Vagina (tissue), 2 donors: ENCODE results near the gene CHRM5. TPM values are rescaled to one million over a fixed set of nuclear protein-coding genes. Genes with fewer than 3 reads are reported as not detected.

ENCODE experiments used
- DNase-seq, 2 donors: peaks; one replicate each; pipeline ENCODE4 v3.0.0-alpha.2; 2017; ENCODE audit errors: extremely low spot score in 2 of 2
- H3K27ac ChIP-seq: fragments of 200-600 bp; sonication (generic); one replicate; pipeline ENCODE4 v1.5.1; 2019
- H3K27me3 ChIP-seq: fragments of 200-600 bp; sonication (generic); one replicate; pipeline ENCODE4 v1.5.1; 2019
- H3K36me3 ChIP-seq, 2 donors: fragments of 200-600 bp; sonication (generic); one replicate each; pipeline ENCODE4 v1.5.1; 2017 to 2019
- H3K4me1 ChIP-seq: fragments of 200-600 bp; sonication (generic); one replicate; pipeline ENCODE4 v1.5.1; 2019
- H3K4me3 ChIP-seq, 2 donors: fragments of 200-600 bp; sonication (generic); 1 replicate in 1 of 2; 2 replicates in 1 of 2; pipeline ENCODE4 v1.5.1; 2016 to 2019
- H3K9me3 ChIP-seq: fragments of 200-600 bp; sonication (generic); one replicate; pipeline ENCODE4 v1.5.1; 2019
- POLR2A ChIP-seq, 2 donors: fragments of 450-650 bp; IDR thresholded peaks; one replicate each; pipeline ENCODE4 v1.6.1; 2017; ENCODE audit warnings: antibody characterized with exemption in 2 of 2, mild to moderate bottlenecking in 2 of 2, moderate library complexity in 2 of 2
- POLR2AphosphoS5 ChIP-seq, 2 donors: sonication (generic); formaldehyde crosslinking; IDR thresholded peaks; one replicate each; pipeline ENCODE4 v1.9.0; 2017; ENCODE audit warnings: antibody characterized with exemption in 2 of 2, mild to moderate bottlenecking in 2 of 2, low read depth in 1 of 2; ENCODE audit not compliant: insufficient read depth in 1 of 2
- intact Hi-C: fragments of 100-400 bp; cut with DNase I; formaldehyde crosslinking; loops from one replicate; pipeline ENCODE4 v1.15.1; 2023
- total RNA-seq: library from RNA; depleted of rRNA; stranded (reverse); fragments of >200 nt; gene quantifications from one replicate; pipeline ENCODE4 v1.2.3, GENCODE V29; 2016
- TF ChIP-seq, protein P1 (sequence below), 3 experiments: fragments of 450-650 bp in 2 of 3; fragments of 200-600 bp in 1 of 3; sonication (generic) in 1 of 3; IDR thresholded peaks; one replicate each; pipeline ENCODE4 v1.5.1; 2017 to 2019; ENCODE audit warnings: antibody characterized with exemption in 3 of 3, mild to moderate bottlenecking in 2 of 3, moderate library complexity in 2 of 3

CHRM5 gene
- total RNA-seq, 1 donor from 2014 or later: not detected

DNA sequence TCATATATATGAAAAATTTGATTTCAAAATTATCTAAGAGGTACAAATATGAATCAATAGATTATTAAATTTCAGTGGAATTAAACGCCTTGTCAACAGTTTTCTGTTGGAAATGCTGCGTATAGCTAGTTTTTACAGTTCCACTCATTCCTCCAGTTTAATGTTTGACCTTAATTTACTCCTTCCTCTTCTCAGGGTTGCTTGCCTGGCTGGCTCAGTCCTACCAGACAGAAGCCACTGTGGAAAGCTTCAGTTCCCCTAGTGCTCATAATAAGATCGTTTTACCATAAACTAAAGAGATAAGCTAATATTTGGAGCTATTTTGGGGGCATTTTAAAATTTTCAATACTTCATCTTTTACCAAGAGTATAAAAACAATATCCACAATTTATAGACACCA lies 110.6 kb downstream of the CHRM5 start:
- Histone ChIP-seq H3K4me1 (peaks cover 4% of the 10 kb centered on the region), H3K36me3 (peaks cover 0 to 6% of the 10 kb centered on the region in 2 donors), H3K4me3 (no peak overlapping the region), H3K27me3 (no peaks in the 10 kb centered on the region), H3K9me3 (no peaks in the 10 kb centered on the region), H3K27ac (no peak overlapping the region)
- no peak for DNase-seq
- TF ChIP-seq, protein P1, sequence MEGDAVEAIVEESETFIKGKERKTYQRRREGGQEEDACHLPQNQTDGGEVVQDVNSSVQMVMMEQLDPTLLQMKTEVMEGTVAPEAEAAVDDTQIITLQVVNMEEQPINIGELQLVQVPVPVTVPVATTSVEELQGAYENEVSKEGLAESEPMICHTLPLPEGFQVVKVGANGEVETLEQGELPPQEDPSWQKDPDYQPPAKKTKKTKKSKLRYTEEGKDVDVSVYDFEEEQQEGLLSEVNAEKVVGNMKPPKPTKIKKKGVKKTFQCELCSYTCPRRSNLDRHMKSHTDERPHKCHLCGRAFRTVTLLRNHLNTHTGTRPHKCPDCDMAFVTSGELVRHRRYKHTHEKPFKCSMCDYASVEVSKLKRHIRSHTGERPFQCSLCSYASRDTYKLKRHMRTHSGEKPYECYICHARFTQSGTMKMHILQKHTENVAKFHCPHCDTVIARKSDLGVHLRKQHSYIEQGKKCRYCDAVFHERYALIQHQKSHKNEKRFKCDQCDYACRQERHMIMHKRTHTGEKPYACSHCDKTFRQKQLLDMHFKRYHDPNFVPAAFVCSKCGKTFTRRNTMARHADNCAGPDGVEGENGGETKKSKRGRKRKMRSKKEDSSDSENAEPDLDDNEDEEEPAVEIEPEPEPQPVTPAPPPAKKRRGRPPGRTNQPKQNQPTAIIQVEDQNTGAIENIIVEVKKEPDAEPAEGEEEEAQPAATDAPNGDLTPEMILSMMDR (IDR thresholded peaks at IDR 0.05): no peak
- TF ChIP-seq POLR2AphosphoS5 (IDR thresholded peaks at IDR 0.05; ENCODE audit: insufficient read depth in 1 of 2, low read depth in 1 of 2): no peak
- no peak for TF ChIP-seq POLR2A (IDR thresholded peaks at IDR 0.05)
- intact Hi-C loops: no loop called here

DNA sequence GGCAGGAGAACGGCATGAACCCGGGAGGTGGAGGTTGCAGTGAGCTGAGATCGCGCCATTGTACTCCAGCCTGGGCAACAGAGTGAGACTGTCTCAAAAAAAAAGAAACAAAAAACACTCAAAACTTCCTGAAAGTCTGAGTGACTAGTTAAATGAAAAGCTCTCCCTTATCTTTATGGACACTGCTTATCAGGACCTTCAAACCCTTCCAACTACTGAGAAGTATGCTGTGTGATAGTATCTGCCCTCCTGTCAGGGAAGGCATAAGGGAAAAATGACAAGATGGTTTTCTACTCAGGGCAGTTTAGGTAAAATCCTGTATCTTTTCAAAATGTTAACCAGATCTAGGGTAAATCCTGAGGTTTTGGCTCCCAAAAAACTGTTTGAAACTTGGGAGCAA lies 111.6 kb downstream of the CHRM5 start:
- intact Hi-C loops: no loop called here
- Histone ChIP-seq H3K4me3 (no peak overlapping the region), H3K27ac (no peak overlapping the region), H3K4me1 (peaks cover 4% of the 10 kb centered on the region), H3K9me3 (no peaks in the 10 kb centered on the region), H3K36me3 (peaks cover 0 to 6% of the 10 kb centered on the region in 2 donors), H3K27me3 (no peaks in the 10 kb centered on the region)
- TF ChIP-seq POLR2A (IDR thresholded peaks at IDR 0.05): no peak
- no peak for TF ChIP-seq POLR2AphosphoS5 (IDR thresholded peaks at IDR 0.05; ENCODE audit: insufficient read depth in 1 of 2, low read depth in 1 of 2)
- TF ChIP-seq, protein P1 (IDR thresholded peaks at IDR 0.05): no peak
- no peak for DNase-seq

DNA sequence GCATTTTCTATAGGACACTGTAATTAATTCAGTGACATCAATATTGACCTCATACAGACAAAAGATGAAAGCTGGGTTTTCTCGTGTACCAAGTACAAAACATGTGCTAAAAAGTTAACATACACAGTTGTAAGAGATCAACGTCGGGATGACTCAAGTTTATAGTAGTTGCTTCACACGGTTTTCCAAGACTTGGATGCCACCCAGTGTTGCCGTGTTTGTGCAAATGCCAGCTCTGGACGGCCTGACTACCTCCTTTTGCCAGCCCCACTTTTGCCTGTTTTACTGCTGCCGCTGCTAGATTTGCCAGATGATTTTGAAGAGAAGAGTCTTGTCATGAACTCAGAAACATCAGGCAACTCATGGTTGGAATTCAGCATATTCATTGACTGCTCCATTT lies 115.8 kb downstream of the CHRM5 start:
- Histone ChIP-seq H3K27ac (no peak overlapping the region), H3K9me3 (no peaks in the 10 kb centered on the region), H3K27me3 (no peaks in the 10 kb centered on the region), H3K4me1 (peaks cover 4% of the 10 kb centered on the region), H3K4me3 (no peak overlapping the region), H3K36me3 (peaks cover 0 to 14% of the 10 kb centered on the region in 2 donors)
- intact Hi-C loops: no loop called here
- DNase-seq: no peak
- TF ChIP-seq, protein P1 (IDR thresholded peaks at IDR 0.05): no peak
- TF ChIP-seq POLR2AphosphoS5 (IDR thresholded peaks at IDR 0.05; ENCODE audit: insufficient read depth in 1 of 2, low read depth in 1 of 2) (no peak), POLR2A (IDR thresholded peaks at IDR 0.05) (no peak)

DNA sequence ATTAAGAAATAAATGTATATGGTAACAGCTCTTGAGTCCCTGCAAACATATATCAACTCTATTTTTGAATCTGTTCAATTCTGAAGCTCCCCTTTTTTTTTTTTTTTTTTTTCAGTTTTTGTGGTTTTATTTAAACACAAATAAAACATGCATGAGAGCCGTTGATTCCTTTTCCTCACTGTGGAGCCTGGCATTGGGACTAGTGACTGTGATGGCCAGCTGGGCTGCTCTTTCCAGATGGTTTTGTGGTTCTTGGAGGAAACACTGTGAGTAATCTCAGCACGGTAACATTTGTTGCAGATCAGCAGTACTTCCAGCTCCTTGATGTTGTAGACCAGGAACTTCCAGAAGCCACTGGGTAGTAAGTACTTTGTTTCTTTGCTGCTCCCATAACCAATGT lies 117.4 kb downstream of the CHRM5 start:
- no peaks in the 10 kb centered on the region for H3K27me3 ChIP-seq
- no peak for DNase-seq
- no peaks in the 10 kb centered on the region for H3K9me3 ChIP-seq
- intact Hi-C loops: no loop called here
- H3K27ac ChIP-seq: no peak overlapping the region
- H3K4me3 ChIP-seq: no peak overlapping the region
- peaks cover 0 to 14% of the 10 kb centered on the region in 2 donors for H3K36me3 ChIP-seq
- H3K4me1 ChIP-seq: peaks cover 4% of the 10 kb centered on the region
- TF ChIP-seq, protein P1 (IDR thresholded peaks at IDR 0.05): no peak
- TF ChIP-seq POLR2AphosphoS5 (IDR thresholded peaks at IDR 0.05; ENCODE audit: insufficient read depth in 1 of 2, low read depth in 1 of 2) (no peak), POLR2A (IDR thresholded peaks at IDR 0.05) (no peak)

DNA sequence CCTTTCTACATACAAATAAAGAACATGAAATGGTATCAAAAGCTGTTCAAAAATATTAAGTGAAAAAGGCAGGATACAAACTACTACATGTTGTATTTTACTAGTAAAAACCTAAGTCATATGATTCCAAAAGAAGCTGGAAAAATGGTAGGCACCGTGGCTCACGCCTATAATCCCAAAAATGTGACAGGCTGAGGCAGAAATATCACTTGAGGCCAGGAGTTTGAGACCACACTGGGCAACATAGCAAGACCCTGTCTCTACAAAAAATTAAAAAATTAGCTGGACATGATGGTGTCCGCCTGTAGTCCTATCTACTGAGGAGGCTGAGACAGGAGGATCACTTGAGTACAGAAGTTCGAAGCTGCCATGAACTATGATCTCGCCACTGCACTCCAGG lies 131.6 kb downstream of the CHRM5 start:
- no peak overlapping the region for H3K27ac ChIP-seq
- H3K9me3 ChIP-seq: no peaks in the 10 kb centered on the region
- H3K4me1 ChIP-seq: peaks cover 27% of the 10 kb centered on the region
- peaks cover 0 to 12% of the 10 kb centered on the region in 2 donors for H3K36me3 ChIP-seq
- no peak overlapping the region for H3K4me3 ChIP-seq
- intact Hi-C loops: loop anchor here (5.0 kb wide), 1 partner anchor 112 kb away; the partner anchor contains the start of gene KATNBL1
- DNase-seq: no peak
- TF ChIP-seq POLR2A (IDR thresholded peaks at IDR 0.05) (no peak), POLR2AphosphoS5 (IDR thresholded peaks at IDR 0.05; ENCODE audit: insufficient read depth in 1 of 2, low read depth in 1 of 2) (no peak)
- TF ChIP-seq, protein P1 (IDR thresholded peaks at IDR 0.05): no peak
- H3K27me3 ChIP-seq: no peaks in the 10 kb centered on the region
